GM23248 (cell line): ENCODE measurements around the gene APP. TPM values are rescaled to one million over a fixed set of nuclear protein-coding genes. Genes with fewer than 3 reads are reported as not detected.
A peak's percentile ranks its signal among the peaks of the same experiment; 100 is the strongest.

Source experiments
- DNase-seq: peaks from one replicate; pipeline ENCODE4 v3.0.0-alpha.2; 2015
- H2AFZ ChIP-seq: fragments of 200-600 bp; sonication (generic); 2 replicates; pipeline ENCODE4 v1.6.1; 2016; ENCODE audit warnings: antibody characterized with exemption
- H3F3A ChIP-seq: fragments of 200-600 bp; sonication (generic); 2 replicates; pipeline ENCODE4 v1.6.1; 2016; ENCODE audit warnings: mild to moderate bottlenecking, antibody characterized with exemption, mixed run types; ENCODE audit not compliant: insufficient read depth
- H3K27ac ChIP-seq: fragments of 200-600 bp; sonication (generic); 2 replicates; pipeline ENCODE4 v1.5.1; 2016; ENCODE audit warnings: mild to moderate bottlenecking
- H3K27me3 ChIP-seq: fragments of 200-600 bp; sonication (generic); replicated peaks from 2 replicates; pipeline ENCODE4 v1.6.1; 2016; ENCODE audit warnings: mild to moderate bottlenecking; ENCODE audit not compliant: insufficient read depth
- H3K36me3 ChIP-seq: fragments of 200-600 bp; sonication (generic); 2 replicates; pipeline ENCODE4 v1.6.1; 2016; ENCODE audit warnings: low read depth, mild to moderate bottlenecking
- H3K4me1 ChIP-seq: fragments of 200-600 bp; sonication (generic); 2 replicates; pipeline ENCODE4 v1.6.1; 2016; ENCODE audit warnings: mild to moderate bottlenecking; ENCODE audit not compliant: insufficient read depth
- H3K4me2 ChIP-seq: fragments of 200-600 bp; sonication (generic); one replicate; pipeline ENCODE4 v1.6.1; 2016; ENCODE audit warnings: mild to moderate bottlenecking; ENCODE audit not compliant: unreplicated experiment
- H3K4me3 ChIP-seq: fragments of 200-600 bp; sonication (generic); 2 replicates; pipeline ENCODE4 v1.5.1; 2016; ENCODE audit warnings: mild to moderate bottlenecking
- H3K79me2 ChIP-seq: fragments of 200-600 bp; sonication (generic); 2 replicates; pipeline ENCODE4 v1.6.1; 2016; ENCODE audit warnings: mild to moderate bottlenecking; ENCODE audit not compliant: insufficient read depth
- H3K9ac ChIP-seq: fragments of 200-600 bp; sonication (generic); 2 replicates; pipeline ENCODE4 v1.6.1; 2016; ENCODE audit warnings: mild to moderate bottlenecking
- H3K9me2 ChIP-seq: fragments of 200-600 bp; sonication (generic); 2 replicates; pipeline ENCODE4 v1.6.1; 2016; ENCODE audit warnings: mixed run types, mild to moderate bottlenecking, moderate library complexity; ENCODE audit not compliant: insufficient read depth
- H3K9me3 ChIP-seq: fragments of 200-600 bp; sonication (generic); one replicate; pipeline ENCODE4 v1.6.1; 2017; ENCODE audit warnings: low read depth
- H4K20me1 ChIP-seq: fragments of 200-600 bp; sonication (generic); 2 replicates; pipeline ENCODE4 v1.6.0; 2016; ENCODE audit not compliant: insufficient read depth
- EZH2 ChIP-seq: fragments of 200-600 bp; sonication (generic); IDR thresholded peaks from 2 replicates; pipeline ENCODE4 v1.6.1; 2018; ENCODE audit warnings: antibody characterized with exemption, mild to moderate bottlenecking; ENCODE audit not compliant: insufficient read depth, poor library complexity, severe bottlenecking
- EZH2phosphoT487 ChIP-seq: fragments of 200-600 bp; sonication (generic); IDR thresholded peaks from 2 replicates; pipeline ENCODE4 v1.6.1; 2018; ENCODE audit warnings: antibody characterized with exemption, moderate library complexity, mild to moderate bottlenecking, low read depth; ENCODE audit not compliant: insufficient read depth
- WGBS, 2 experiments: methylation state at CpG; one replicate each; pipeline ENCODE4 v1.1.6; 2015 to 2017; ENCODE audit warnings: low lambda C conversion rate in 2 of 2, low coverage in 1 of 2; ENCODE audit errors: missing lambda C conversion rate in 2 of 2; 5-methylcytosine and 5-hydroxymethylcytosine counted together
- in situ Hi-C: fragments of 300-500 bp; cut with MboI; formaldehyde crosslinking; loops from 2 replicates; pipeline ENCODE4 v1.15.0; 2020
- polyA plus RNA-seq: library from polyadenylated mRNA; unstranded; fragments of >200 nt; fragmentation: Nextera tagmentation; extraction: Ambion mirVana; gene quantifications from 2 replicates; pipeline ENCODE4 v1.2.1, GENCODE V29; 2016
- total RNA-seq: library from RNA; depleted of rRNA; stranded (reverse); fragments of >200 nt; shearing (Covaris generic); gene quantifications from 2 replicates; pipeline ENCODE4 v1.2.3, GENCODE V29; 2014

Gene APP
- total and polyA plus RNA-seq, 2 experiments from 2014 or later: 35.0 to 292 TPM

DNA sequence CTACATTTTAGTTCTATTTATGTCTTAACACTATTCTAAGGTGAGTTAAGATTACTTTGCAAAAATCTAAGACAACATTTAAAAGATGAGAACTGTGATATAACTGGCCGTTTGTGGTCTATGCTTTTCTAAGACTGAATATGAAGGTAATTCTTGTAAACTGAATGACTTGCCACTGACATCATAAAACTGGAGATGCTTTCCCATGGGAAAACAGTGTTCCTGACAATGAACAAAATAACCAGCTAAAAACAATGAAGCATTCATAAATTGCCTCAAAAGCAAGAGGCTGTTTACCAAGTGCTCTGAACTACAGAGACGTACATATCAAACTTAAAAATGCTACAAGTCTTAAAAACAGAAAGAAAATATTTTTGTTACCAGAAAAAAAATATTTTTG lies 54.7 kb downstream of the APP start:
- peak overlapping the region; percentile 65 for H3K4me2 ChIP-seq
- no peaks in the 10 kb centered on the region; the same call in 1 of the 2 replicates for H4K20me1 ChIP-seq
- H3F3A ChIP-seq: peaks cover 41% of the 10 kb centered on the region
- in situ Hi-C loops: no loop called here
- H2AFZ ChIP-seq: no peak overlapping the region
- peak overlapping the region; percentile 84 for H3K27ac ChIP-seq
- TF ChIP-seq EZH2 (no peak), EZH2phosphoT487 (no peak)
- WGBS, 2 experiments: 14 to 27% methylated on average over 2 of the region's 2 CpGs
- peaks cover 40% of the 10 kb centered on the region for H3K4me1 ChIP-seq
- 0 out of 2 replicates have a peak, but pooled peaks cover 7% of the 10 kb centered on the region for H3K36me3 ChIP-seq
- peak overlapping the region; percentile 45; the same call in 1 of the 2 replicates for H3K4me3 ChIP-seq
- no peaks in the 10 kb centered on the region for H3K27me3 ChIP-seq
- DNase-seq: peak; percentile 83
- H3K9ac ChIP-seq: peak overlapping the region; percentile 66
- H3K79me2 ChIP-seq: peaks cover 78% of the 10 kb centered on the region
- no peaks in the 10 kb centered on the region for H3K9me2 ChIP-seq
- H3K9me3 ChIP-seq: no peaks in the 10 kb centered on the region

DNA sequence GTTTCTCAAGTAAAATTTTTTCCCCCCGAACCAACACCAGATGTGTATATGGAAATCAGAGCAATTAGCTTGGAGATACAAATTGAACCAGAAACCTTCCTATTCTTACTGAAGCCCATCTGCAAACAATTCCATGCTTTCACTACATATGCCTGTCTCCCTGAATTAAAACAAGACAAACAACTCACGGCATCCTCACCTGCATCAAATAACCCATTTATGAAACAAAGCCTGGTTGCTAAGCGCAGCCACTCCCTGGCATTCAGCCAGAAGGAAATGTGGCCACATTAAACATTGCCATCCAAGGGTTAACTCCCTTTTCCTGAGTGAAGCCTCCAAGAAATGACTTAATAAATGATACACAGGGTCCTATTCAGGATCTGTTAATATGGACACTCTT lies 55.3 kb downstream of the APP start:
- peaks cover 73% of the 10 kb centered on the region for H3K79me2 ChIP-seq
- H3K4me3 ChIP-seq: no peak overlapping the region
- peak overlapping the region; percentile 9; the same call in 1 of the 2 replicates for H3K9ac ChIP-seq
- peak overlapping the region; percentile 84 for H3K27ac ChIP-seq
- peak overlapping the region; percentile 65 for H3K4me2 ChIP-seq
- no peaks in the 10 kb centered on the region for H3K9me2 ChIP-seq
- H3K4me1 ChIP-seq: peaks cover 40% of the 10 kb centered on the region
- H3K9me3 ChIP-seq: no peaks in the 10 kb centered on the region
- 78% methylated on average over 3 of the region's 3 CpGs for WGBS, 2 experiments
- H3F3A ChIP-seq: peaks cover 41% of the 10 kb centered on the region
- in situ Hi-C loops: no loop called here
- H2AFZ ChIP-seq: no peak overlapping the region
- H3K27me3 ChIP-seq: no peaks in the 10 kb centered on the region
- no peak for TF ChIP-seq EZH2
- no peak for TF ChIP-seq EZH2phosphoT487
- H4K20me1 ChIP-seq: no peaks in the 10 kb centered on the region; the same call in 1 of the 2 replicates
- 0 out of 2 replicates have a peak, but pooled peaks cover 11% of the 10 kb centered on the region for H3K36me3 ChIP-seq
- DNase-seq: no peak

DNA sequence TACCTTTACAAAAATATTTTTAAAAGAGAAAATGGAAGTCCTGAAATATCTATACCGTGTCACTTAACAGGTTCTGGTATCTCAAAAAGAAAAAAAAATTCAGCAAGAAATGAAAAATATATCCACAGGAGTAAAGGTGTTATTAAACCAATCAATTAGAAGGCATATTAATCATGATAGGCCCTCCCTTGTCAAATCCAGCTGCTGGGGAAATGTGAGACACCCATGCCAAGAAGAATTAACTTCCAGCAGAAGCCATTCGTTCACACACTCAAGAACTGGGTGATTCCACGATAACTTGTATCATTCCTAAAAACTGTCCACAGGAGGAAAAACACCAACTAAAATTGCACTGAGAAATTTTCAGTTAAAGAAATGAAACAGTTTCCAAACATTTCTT lies 57.6 kb downstream of the APP start:
- H3F3A ChIP-seq: peaks cover 41% of the 10 kb centered on the region
- H3K4me1 ChIP-seq: peaks cover 38% of the 10 kb centered on the region
- H2AFZ ChIP-seq: no peak overlapping the region
- H4K20me1 ChIP-seq: no peaks in the 10 kb centered on the region; the same call in 1 of the 2 replicates
- H3K36me3 ChIP-seq: 0 out of 2 replicates have a peak, but pooled peaks cover 15% of the 10 kb centered on the region
- in situ Hi-C loops: no loop called here
- no peak overlapping the region for H3K4me3 ChIP-seq
- 60 to 66% methylated on average over 3 of the region's 3 CpGs for WGBS, 2 experiments
- no peak overlapping the region for H3K9ac ChIP-seq
- H3K79me2 ChIP-seq: peaks cover 56% of the 10 kb centered on the region
- no peak overlapping the region for H3K27ac ChIP-seq
- no peaks in the 10 kb centered on the region for H3K27me3 ChIP-seq
- no peak for DNase-seq
- H3K9me2 ChIP-seq: no peaks in the 10 kb centered on the region
- TF ChIP-seq EZH2 (no peak), EZH2phosphoT487 (no peak)
- H3K9me3 ChIP-seq: no peaks in the 10 kb centered on the region
- H3K4me2 ChIP-seq: no peak overlapping the region

DNA sequence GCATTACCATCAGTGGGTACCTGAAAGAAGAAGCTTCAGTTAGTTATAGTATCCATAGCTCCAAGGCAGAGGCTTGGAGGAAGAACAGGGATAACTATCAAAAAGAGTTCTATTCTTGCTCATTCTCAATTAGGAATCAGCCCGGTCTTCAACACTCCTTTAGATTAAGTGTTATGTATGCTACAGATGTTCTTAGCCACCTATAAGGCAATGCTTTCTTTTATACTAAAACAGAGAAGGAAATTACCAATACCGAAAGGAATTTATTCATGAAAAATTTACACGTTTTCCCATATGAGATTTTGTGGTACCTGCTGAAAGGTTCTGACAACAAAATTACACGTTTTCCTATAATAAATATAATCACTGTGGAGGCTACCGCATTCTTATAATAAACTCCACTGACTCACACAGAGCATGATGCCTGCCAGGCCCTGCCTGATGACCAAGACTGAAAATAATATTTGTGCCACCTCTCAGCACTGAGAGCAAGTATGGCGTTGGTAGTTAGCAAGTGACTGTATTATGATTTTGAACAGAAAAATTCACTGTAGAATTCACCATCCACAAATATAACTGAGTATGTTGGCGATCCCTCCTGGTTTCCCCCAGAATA lies 58.3 kb downstream of the APP start:
- Histone ChIP-seq H3K9me2 (no peaks in the 10 kb centered on the region), H3K4me3 (no peak overlapping the region), H3K9me3 (no peaks in the 10 kb centered on the region), H3K9ac (no peak overlapping the region), H3K27ac (peak overlapping the region; percentile 6), H2AFZ (no peak overlapping the region), H3K27me3 (no peaks in the 10 kb centered on the region), H4K20me1 (no peaks in the 10 kb centered on the region; the same call in 1 of the 2 replicates), H3K4me2 (no peak overlapping the region), H3K36me3 (0 out of 2 replicates have a peak, but pooled peaks cover 15% of the 10 kb centered on the region), H3K4me1 (peaks cover 31% of the 10 kb centered on the region), H3F3A (peaks cover 34% of the 10 kb centered on the region), H3K79me2 (peaks cover 56% of the 10 kb centered on the region)
- in situ Hi-C loops: no loop called here
- WGBS, 2 experiments: 43 to 44% methylated on average over 7 of the region's 7 CpGs
- DNase-seq: peak; percentile 80
- TF ChIP-seq EZH2phosphoT487 (no peak), EZH2 (no peak)
